Activated CD4-positive, alpha-beta T cell treated with anti-CD3 and anti-CD28 coated beads for 36 hours (primary cell): ENCODE results near the gene NUP210. TPM values are rescaled to one million over a fixed set of nuclear protein-coding genes. Genes with fewer than 3 reads are reported as not detected.
"Not testable (repeated sequence)": the region's sequence is repeated elsewhere in the genome, so short reads cannot be mapped to it uniquely, and the experiment has no call there.

Source experiments
- ATAC-seq: fragments of 200-7000 bp; cut with Tn5 transposase; one replicate; pipeline ENCODE4 v1.10.0; 2021; ENCODE audit warnings: mild to moderate bottlenecking, moderate library complexity
- CTCF ChIA-PET: fragments of 350-600 bp; sonication (Branson Sonifier 250); formaldehyde crosslinking; loops from one replicate; lab custom pipeline; 2021; ENCODE audit warnings: antibody characterized with exemption; lab: Charles Lee
- POLR2A ChIA-PET: fragments of 350-600 bp; sonication (Branson Sonifier 250); formaldehyde crosslinking; loops from one replicate; lab custom pipeline; 2021; ENCODE audit warnings: antibody characterized with exemption, inconsistent platforms; lab: Charles Lee
- DNase-seq: peaks from one replicate; pipeline ENCODE4 v3.0.0-alpha.2; 2020
- H3K27ac Mint-ChIP-seq: one replicate; pipeline ENCODE4 v1.8.0; 2021; ENCODE audit warnings: mixed read lengths
- H3K27me3 Mint-ChIP-seq: one replicate; pipeline ENCODE4 v1.8.0; 2021; ENCODE audit warnings: mixed read lengths
- H3K36me3 Mint-ChIP-seq: one replicate; pipeline ENCODE4 v1.8.0; 2021; ENCODE audit warnings: low read depth, mixed read lengths
- H3K4me1 Mint-ChIP-seq: one replicate; pipeline ENCODE4 v1.8.0; 2021; ENCODE audit warnings: mixed read lengths
- H3K4me3 Mint-ChIP-seq: one replicate; pipeline ENCODE4 v1.8.0; 2021; ENCODE audit warnings: mild to moderate bottlenecking, moderate library complexity, mixed read lengths
- H3K9me3 Mint-ChIP-seq: one replicate; pipeline ENCODE4 v1.8.0; 2021; ENCODE audit warnings: low read depth, mixed read lengths
- intact Hi-C, 2 experiments: fragments of 100-400 bp; cut with DNase I in 1 of 2; cut with micrococcal nuclease in 1 of 2; formaldehyde crosslinking; loops; one replicate each; pipeline versions ENCODE4 v1.14.2 to v1.15.1; 2022 to 2024; cut with DNase I, micrococcal nuclease
- total RNA-seq, 2 experiments: library from RNA; stranded (reverse); gene quantifications; one replicate each; pipeline ENCODE4 v1.2.3, GENCODE V29; 2021

NUP210 gene
- total RNA-seq, 2 experiments from 2014 or later, result 117 to 123 TPM

DNA sequence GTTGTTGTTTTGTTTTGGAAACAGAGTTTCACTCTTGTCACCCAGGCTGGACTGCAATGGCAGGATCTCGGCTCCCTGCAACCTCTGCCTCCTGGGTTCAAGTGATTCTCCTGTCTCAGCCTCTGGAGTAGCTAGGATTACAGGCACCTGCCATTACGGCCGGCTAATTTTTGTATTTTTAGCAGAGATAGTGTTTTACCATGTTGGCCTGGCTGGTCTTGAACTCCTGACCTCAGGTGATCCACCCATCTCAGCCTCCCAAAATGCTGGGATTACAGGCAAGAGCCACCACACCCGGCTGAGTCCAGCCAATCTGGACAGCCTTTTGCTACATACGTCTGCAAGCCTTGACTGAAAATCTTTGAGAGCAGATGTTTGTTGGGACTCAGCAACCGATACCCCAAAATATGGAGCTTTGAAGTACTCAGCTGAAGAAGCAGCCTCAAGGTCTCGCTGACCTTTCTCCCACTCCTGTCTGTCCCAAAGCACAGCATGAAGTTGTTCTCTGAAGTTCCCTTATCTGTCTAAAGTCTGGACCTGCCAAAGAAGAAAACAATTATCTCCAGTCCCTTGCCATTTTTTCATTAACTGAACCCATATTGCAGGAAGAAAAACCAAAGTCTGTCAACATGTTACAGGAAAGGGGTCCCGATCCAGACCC is 9.6 kb upstream of the NUP210 start:
- Mint-ChIP-seq H3K36me3 (no peaks in the 10 kb centered on the region), H3K4me3 (no peak overlapping the region), H3K27ac (peak overlapping the region; percentile 34), H3K27me3 (no peaks in the 10 kb centered on the region), H3K9me3 (no peaks in the 10 kb centered on the region), H3K4me1 (peaks cover 28% of the 10 kb centered on the region)
- DNase-seq (no peak), ATAC-seq (no peak)
- intact Hi-C loops, result loop anchor here in 1 of 2 experiments (10.0 kb wide), 1 partner anchor 695 kb away; the partner anchor contains the start of genes CHCHD4 and TMEM43
- CTCF ChIA-PET, result interaction anchor here (0.6 kb wide), 1 partner anchor 12 kb away, joined by 3 read pairs; no protein-coding TSS in a partner anchor
- POLR2A ChIA-PET, result interaction anchor here (0.6 kb wide), 1 partner anchor 31 kb away, joined by 3 read pairs; no protein-coding TSS in a partner anchor

DNA sequence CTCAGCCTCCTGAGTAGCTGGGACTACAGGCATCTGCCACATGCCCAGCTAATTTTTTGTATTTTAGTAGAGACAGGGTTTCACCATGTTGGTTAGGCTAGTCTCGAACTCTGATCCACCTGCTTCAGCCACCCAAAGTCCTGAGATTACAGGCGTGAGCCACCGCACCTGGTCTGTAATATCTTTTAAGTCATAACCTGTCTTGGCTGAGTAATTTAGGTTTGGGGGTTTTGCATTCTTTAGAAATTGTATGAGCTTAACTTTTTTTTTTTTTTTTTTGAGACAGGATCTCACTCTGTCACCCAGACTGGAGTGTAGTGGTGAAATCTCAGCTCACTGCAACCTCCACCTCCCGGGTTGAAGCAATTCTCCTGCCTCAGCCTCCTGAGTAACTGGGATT is 8.6 kb upstream of the NUP210 start:
- not testable (repeated sequence) for H3K4me3 Mint-ChIP-seq, H3K27me3 Mint-ChIP-seq, H3K9me3 Mint-ChIP-seq, DNase-seq, H3K36me3 Mint-ChIP-seq
- ATAC-seq, result peak; percentile 42
- ChIA-PET POLR2A (interaction anchor here (0.6 to 1.1 kb wide), 4 partner anchors 10 to 67 kb away, joined by 3 to 7 read pairs (median 4); no protein-coding TSS in a partner anchor), CTCF (interaction anchor here (1.1 to 1.9 kb wide), 3 partner anchors 11 to 33 kb away, joined by 5 to 15 read pairs (median 9); no protein-coding TSS in a partner anchor)
- peaks cover 31% of the 10 kb centered on the region for H3K4me1 Mint-ChIP-seq
- H3K27ac Mint-ChIP-seq, result peak overlapping the region; percentile 76
- intact Hi-C loops, result loop anchor here in 1 of 2 experiments (1.0 to 10.0 kb wide), 3 partner anchors 8 to 696 kb away; partner anchors contain the start of genes CHCHD4, NUP210 and TMEM43

DNA sequence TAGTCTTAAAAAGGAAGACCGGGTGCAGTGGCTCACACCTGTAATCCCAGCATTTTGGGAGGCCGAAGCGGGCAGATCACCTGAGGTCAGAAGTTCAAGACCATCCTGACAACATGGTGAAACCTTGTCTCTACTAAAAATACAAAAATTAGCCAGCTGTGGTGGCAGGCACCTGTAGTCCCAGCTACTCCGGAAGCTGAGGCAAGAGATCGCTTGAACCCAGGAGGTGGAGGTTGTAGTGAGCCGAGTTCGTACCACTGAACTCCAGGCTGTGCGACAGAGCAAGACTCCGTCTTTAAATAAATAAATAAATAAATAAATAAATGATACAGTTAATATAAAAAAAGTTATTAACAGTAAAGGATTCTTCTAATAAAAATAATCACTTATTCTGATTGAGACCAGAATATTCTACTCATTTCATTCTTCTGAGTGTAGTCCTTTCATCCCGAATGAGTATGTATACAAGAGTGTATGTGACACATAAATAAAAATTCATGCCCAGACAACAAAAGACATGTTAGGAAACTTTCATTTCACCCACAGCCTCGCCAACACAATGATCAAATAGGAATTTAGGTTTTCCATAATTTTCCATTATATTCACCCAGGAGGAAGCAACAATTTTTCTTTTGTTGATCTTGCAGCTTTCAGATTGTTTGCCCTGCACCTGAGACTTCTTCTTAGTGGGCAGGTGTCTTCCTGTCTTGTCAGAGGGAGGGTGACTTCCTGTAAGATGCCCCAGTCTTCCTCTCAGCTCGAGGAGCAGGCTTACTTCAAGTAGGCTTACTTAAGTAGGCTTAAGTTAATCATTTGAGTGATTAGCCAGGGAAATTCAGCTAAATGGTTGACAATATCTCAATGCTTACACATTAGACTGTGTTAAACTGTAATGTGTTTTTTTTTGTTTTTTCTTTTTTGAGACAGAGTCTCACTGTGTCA is 7.8 kb upstream of the NUP210 start:
- DNase-seq, result peak; percentile 40
- no peaks in the 10 kb centered on the region for H3K9me3 Mint-ChIP-seq
- H3K4me3 Mint-ChIP-seq, result no peak overlapping the region
- ATAC-seq, result peak; percentile 85
- intact Hi-C loops, result loop anchor here in 1 of 2 experiments (1.0 to 10.0 kb wide), 3 partner anchors 8 to 697 kb away; partner anchors contain the start of genes CHCHD4, NUP210 and TMEM43
- no peaks in the 10 kb centered on the region for H3K27me3 Mint-ChIP-seq
- ChIA-PET POLR2A (interaction anchor here (0.6 to 1.1 kb wide), 3 partner anchors 9 to 66 kb away, joined by 3 to 6 read pairs (median 3); no protein-coding TSS in a partner anchor), CTCF (interaction anchor here (1.1 to 1.9 kb wide), 3 partner anchors 11 to 34 kb away, joined by 5 to 15 read pairs (median 9); no protein-coding TSS in a partner anchor)
- no peaks in the 10 kb centered on the region for H3K36me3 Mint-ChIP-seq
- H3K4me1 Mint-ChIP-seq, result peaks cover 31% of the 10 kb centered on the region
- H3K27ac Mint-ChIP-seq, result peak overlapping the region; percentile 76

DNA sequence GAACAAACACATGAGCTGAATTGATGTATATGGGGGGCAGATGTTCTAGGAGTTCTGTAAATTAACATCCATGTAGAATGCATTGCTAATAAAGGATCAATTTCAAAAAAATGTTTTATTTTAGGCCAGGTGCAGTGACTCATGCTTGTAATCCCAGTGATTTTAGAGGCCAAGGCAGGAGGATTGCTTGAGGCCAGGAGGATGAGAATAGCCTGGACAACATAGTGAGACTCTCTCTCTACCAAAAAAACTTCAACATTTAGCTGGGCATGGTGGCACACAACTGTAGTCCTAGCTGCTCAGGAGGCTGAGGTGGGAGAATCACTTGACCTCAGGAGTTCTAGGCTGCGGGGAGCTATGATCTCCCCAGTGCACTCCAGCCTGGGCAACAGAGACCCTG is 6.5 kb upstream of the NUP210 start:
- DNase-seq, result no peak
- CTCF ChIA-PET, result interaction anchor here (0.9 to 3.0 kb wide), 5 partner anchors 9 to 443 kb away, joined by 3 to 14 read pairs (median 4); no protein-coding TSS in a partner anchor
- no peak overlapping the region for H3K4me3 Mint-ChIP-seq
- no peaks in the 10 kb centered on the region for H3K9me3 Mint-ChIP-seq
- POLR2A ChIA-PET, result no interaction called here
- no peak overlapping the region for H3K27ac Mint-ChIP-seq
- H3K36me3 Mint-ChIP-seq, result no peaks in the 10 kb centered on the region
- ATAC-seq, result no peak
- no peaks in the 10 kb centered on the region for H3K27me3 Mint-ChIP-seq
- intact Hi-C loops, result loop anchor here in 1 of 2 experiments (10.0 kb wide), 1 partner anchor 698 kb away; the partner anchor contains the start of genes CHCHD4 and TMEM43
- peaks cover 40% of the 10 kb centered on the region for H3K4me1 Mint-ChIP-seq

DNA sequence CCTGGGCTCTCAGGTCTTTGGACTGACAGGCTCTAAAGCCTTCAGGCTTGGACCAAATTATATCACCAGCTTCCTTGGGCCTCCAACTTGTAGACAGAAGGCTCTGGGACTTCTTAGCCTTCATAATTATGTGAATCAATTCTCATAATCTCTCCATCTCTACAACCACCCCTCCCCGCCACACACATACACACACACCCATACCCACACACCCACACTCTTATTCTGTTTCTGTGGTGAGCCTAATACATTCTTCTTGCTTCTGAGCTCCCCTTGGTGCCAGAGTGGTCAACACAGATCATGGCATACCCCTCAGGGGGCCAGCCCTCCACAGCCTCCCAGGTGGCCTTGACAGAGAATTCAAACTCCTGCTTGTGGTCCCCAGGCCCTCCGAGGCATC is 5.6 kb upstream of the NUP210 start:
- Mint-ChIP-seq H3K4me1 (peaks cover 49% of the 10 kb centered on the region), H3K27ac (no peak overlapping the region), H3K4me3 (no peak overlapping the region), H3K36me3 (no peaks in the 10 kb centered on the region), H3K27me3 (no peaks in the 10 kb centered on the region), H3K9me3 (no peaks in the 10 kb centered on the region)
- ATAC-seq (no peak), DNase-seq (no peak)
- ChIA-PET CTCF (interaction anchor here (0.9 to 3.0 kb wide), 5 partner anchors 9 to 442 kb away, joined by 3 to 14 read pairs (median 4); no protein-coding TSS in a partner anchor), POLR2A (no interaction called here)
- intact Hi-C loops, result loop anchor here in 1 of 2 experiments (10.0 kb wide), 1 partner anchor 699 kb away; the partner anchor contains the start of genes CHCHD4 and TMEM43

DNA sequence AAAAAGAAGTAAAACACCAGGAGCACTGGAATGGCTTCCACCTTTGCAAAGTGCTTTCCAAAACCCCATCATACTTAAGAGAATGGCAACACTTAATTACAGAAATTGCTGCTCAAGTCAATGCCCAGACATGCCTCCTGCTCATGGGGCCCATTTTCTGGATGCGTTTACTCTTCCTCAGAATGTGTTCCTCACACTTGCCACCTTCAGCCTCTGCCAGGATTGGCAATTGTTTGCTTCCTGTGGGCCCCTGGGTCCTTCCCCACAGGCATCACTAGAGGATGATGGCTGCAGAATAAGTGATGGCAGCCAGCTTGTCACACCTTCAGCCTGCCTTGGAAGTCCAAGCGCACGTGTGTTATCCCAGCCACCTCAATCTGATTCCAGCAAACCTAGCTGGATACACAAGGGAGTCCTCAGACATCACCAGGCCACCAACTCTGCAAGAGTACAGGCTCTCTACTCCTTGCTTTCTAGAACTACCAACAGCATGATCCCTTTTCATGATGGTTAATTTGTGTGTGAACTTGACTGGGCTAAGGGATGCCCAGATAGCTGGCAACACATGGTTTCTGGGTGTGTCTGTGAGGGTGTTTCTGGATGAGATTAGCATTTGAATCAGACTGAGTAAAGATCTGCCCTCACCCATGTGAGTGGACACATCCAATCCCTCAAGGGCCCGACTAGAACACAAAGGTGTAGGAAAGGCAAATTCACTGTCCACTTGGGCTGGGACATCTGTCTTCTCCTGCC is 4.9 kb upstream of the NUP210 start:
- ATAC-seq, result no peak
- ChIA-PET CTCF (interaction anchor here (0.6 to 3.0 kb wide), 4 partner anchors 8 to 1224 kb away, joined by 3 to 14 read pairs (median 4); no protein-coding TSS in a partner anchor), POLR2A (no interaction called here)
- Mint-ChIP-seq H3K4me1 (peaks cover 50% of the 10 kb centered on the region), H3K4me3 (no peak overlapping the region), H3K36me3 (no peaks in the 10 kb centered on the region), H3K27ac (no peak overlapping the region), H3K27me3 (no peaks in the 10 kb centered on the region), H3K9me3 (no peaks in the 10 kb centered on the region)
- DNase-seq, result no peak
- intact Hi-C loops, result loop anchor here (5.0 to 10.0 kb wide), 2 partner anchors 78 to 700 kb away; partner anchors contain the start of genes CHCHD4 (in 1 of the 2) and TMEM43 (in 1 of the 2)

DNA sequence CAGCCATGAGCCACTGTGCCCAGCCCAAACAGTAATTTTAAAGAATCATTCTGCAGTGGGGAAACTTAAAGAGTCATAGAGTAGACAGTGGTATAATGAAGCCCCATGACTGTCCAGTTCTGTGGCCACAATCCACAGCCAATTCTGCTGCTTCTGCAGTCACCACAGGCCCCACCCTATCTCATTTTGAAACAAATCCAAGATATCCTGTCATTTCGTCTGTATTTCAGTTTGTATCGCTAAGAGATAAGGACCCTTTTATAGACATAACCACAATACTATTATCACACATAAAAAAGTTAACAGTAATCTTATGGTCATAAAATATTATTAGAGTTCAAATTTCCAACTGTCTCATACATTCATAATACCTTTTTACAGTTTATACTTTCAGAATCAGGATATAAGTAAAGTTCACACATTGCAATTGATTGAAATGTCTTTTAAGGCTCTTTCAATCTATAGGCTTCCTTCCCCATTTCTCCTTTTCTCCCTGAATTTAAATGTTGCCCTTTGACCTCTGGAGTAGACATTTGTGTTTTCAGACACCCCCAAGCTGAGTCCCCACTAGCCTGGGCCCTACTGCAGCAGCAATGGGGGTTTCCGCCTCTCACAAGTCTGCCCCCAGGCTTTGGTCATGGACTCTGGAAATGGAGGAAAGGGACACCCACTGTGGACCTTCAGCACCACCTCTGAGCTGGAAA is 4.2 kb upstream of the NUP210 start:
- ChIA-PET POLR2A (no interaction called here), CTCF (interaction anchor here (0.6 to 3.0 kb wide), 2 partner anchors 28 to 1225 kb away, joined by 3 to 14 read pairs; no protein-coding TSS in a partner anchor)
- peaks cover 48% of the 10 kb centered on the region for H3K4me1 Mint-ChIP-seq
- intact Hi-C loops, result loop anchor here (5.0 to 10.0 kb wide), 2 partner anchors 77 to 701 kb away; partner anchors contain the start of genes CHCHD4 (in 1 of the 2) and TMEM43 (in 1 of the 2)
- no peaks in the 10 kb centered on the region for H3K36me3 Mint-ChIP-seq
- H3K4me3 Mint-ChIP-seq, result no peak overlapping the region
- no peaks in the 10 kb centered on the region for H3K27me3 Mint-ChIP-seq
- H3K27ac Mint-ChIP-seq, result no peak overlapping the region
- H3K9me3 Mint-ChIP-seq, result no peaks in the 10 kb centered on the region
- ATAC-seq (no peak), DNase-seq (no peak)

DNA sequence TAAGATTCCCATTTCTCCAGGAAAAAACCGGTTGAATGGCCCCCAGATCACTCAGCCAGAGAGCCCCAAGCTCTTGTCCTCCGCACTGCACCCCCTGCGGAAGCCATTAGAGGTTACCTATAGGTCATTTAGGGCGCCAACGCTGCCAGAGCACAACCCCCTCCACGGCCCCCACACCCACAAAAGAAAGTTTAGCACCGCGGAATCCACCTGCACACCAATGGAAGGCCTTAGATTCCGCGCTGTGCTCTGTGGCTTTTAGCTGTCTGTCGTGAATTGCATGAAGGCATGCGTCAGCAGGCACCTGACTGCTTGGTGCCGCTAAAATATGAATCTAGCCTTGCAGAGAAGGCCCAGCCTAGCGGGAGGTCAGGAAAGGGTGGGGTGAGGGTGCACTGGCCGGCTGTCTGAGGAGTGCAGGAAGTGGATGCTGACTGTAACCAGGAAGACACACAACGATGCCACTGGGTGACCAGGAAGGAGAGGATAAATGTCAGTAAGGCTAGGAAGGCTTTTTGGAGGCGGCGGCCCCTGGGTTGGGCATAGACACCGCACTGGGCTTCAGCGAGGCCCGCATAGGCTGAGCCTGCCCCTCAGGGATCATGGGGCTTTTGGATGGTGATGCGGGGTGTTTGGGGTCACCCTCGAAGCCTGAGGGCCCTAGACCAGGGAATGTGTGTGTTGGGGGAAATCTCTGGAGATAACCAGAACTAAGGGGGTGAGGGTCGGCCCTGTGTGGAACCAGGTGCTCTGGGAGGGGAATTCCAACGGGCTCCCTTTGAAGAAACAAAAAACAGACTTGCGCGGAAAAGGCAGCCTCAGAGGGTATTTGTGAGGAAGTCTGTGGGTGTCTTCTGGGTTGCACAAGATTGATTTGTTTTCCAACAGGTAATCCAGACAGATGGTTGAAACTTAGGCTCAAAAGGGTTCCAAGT is 976 bp upstream of the NUP210 start:
- Mint-ChIP-seq H3K27me3 (no peaks in the 10 kb centered on the region), H3K4me3 (peak overlapping the region; percentile 89), H3K9me3 (no peaks in the 10 kb centered on the region), H3K36me3 (peaks cover 24% of the 10 kb centered on the region), H3K4me1 (peaks cover 56% of the 10 kb centered on the region), H3K27ac (peak overlapping the region; percentile 99)
- ATAC-seq, result peak; percentile 73
- ChIA-PET POLR2A (interaction anchor here (1.1 to 1.2 kb wide), 2 partner anchors 31 to 59 kb away, joined by 5 to 7 read pairs; partner anchors contain the start of gene HDAC11), CTCF (interaction anchor here (0.6 to 2.5 kb wide), 3 partner anchors 32 to 899 kb away, joined by 3 to 14 read pairs (median 3); no protein-coding TSS in a partner anchor)
- DNase-seq, result peak; percentile 88
- intact Hi-C loops, result loop anchor here (1.0 to 10.0 kb wide), 9 partner anchors 7 to 704 kb away; partner anchors contain the start of genes HDAC11 (in 2 of the 2), CHCHD4 (in 1 of the 2), IQSEC1 (in 1 of the 2) and TMEM43 (in 1 of the 2)
